Neural cell (in vitro differentiated cells): ENCODE measurements around the gene LACC1. TPM values are rescaled to one million over a fixed set of nuclear protein-coding genes. Genes with fewer than 3 reads are reported as not detected.

Experiments
- H2AFZ ChIP-seq: fragments of 200-600, 300-800 bp; sonication (generic), shearing (Covaris generic); 2 replicates; pipeline ENCODE4 v1.6.0; 2014; ENCODE audit warnings: low read depth, mild to moderate bottlenecking, antibody characterized with exemption, low read length, moderate library complexity
- H3F3A ChIP-seq: fragments of 200-600 bp; shearing (Covaris generic); 2 replicates; pipeline ENCODE4 v1.6.1; 2016; ENCODE audit warnings: mild to moderate bottlenecking, moderate library complexity, mixed read lengths, antibody characterized with exemption, low read length; ENCODE audit not compliant: insufficient read depth, poor library complexity, severe bottlenecking
- H3K27ac ChIP-seq: fragments of 200-600, 300-800 bp; sonication (generic), shearing (Covaris generic); 2 replicates; pipeline ENCODE4 v1.5.1; 2014; ENCODE audit warnings: mild to moderate bottlenecking, low read length, moderate library complexity
- H3K27me3 ChIP-seq: fragments of 300-800, 200-600 bp; sonication (generic), shearing (Covaris generic); 2 replicates; pipeline ENCODE4 v1.6.0; 2014; ENCODE audit warnings: mild to moderate bottlenecking, low read depth, low read length, moderate library complexity; ENCODE audit not compliant: insufficient read depth
- H3K36me3 ChIP-seq: fragments of 300-800, 200-600 bp; sonication (generic), shearing (Covaris generic); 2 replicates; pipeline ENCODE4 v1.5.1; 2014; ENCODE audit warnings: mild to moderate bottlenecking, antibody characterized with exemption, low read length, moderate library complexity; ENCODE audit not compliant: insufficient read depth
- H3K4me2 ChIP-seq: fragments of 300-800, 200-600 bp; sonication (generic), shearing (Covaris generic); 2 replicates; pipeline ENCODE4 v1.6.0; 2014; ENCODE audit warnings: mild to moderate bottlenecking, low read length
- H3K4me3 ChIP-seq: fragments of 300-800, 200-600 bp; sonication (generic), shearing (Covaris generic); 2 replicates; pipeline ENCODE4 v1.5.1; 2014; ENCODE audit warnings: mild to moderate bottlenecking, low read length, moderate library complexity
- H3K79me2 ChIP-seq: fragments of 200-600 bp; shearing (Covaris generic); replicated peaks from 2 replicates; pipeline ENCODE4 v1.6.0; 2014; ENCODE audit warnings: mild to moderate bottlenecking, low read length, moderate library complexity; ENCODE audit not compliant: insufficient read depth
- H3K9ac ChIP-seq: fragments of 300-800, 200-600 bp; sonication (generic), shearing (Covaris generic); 2 replicates; pipeline ENCODE4 v1.6.1; 2016; ENCODE audit warnings: mild to moderate bottlenecking, low read length, mixed read lengths
- H3K9me2 ChIP-seq: fragments of 200-600 bp; shearing (Covaris generic); 2 replicates; pipeline ENCODE4 v1.6.1; 2016; ENCODE audit warnings: mild to moderate bottlenecking, low read length, mixed read lengths; ENCODE audit not compliant: insufficient read depth
- H3K9me3 ChIP-seq: fragments of 200-600, 300-800 bp; sonication (generic), shearing (Covaris generic); 2 replicates; pipeline ENCODE4 v1.6.1; 2016; ENCODE audit warnings: mild to moderate bottlenecking, mixed run types, low read length, moderate library complexity, mixed read lengths
- H4K20me1 ChIP-seq: fragments of 200-600 bp; shearing (Covaris generic); 2 replicates; pipeline ENCODE4 v1.6.1; 2016; ENCODE audit warnings: mild to moderate bottlenecking, mixed run types; ENCODE audit not compliant: insufficient read depth
- CTCF ChIP-seq: fragments of 450-650 bp; IDR thresholded peaks from 2 replicates; pipeline ENCODE4 v1.5.1; 2014; ENCODE audit warnings: antibody characterized with exemption, mild to moderate bottlenecking, moderate library complexity; ENCODE audit not compliant: poor library complexity, severe bottlenecking
- EP300 ChIP-seq: fragments of 450-650 bp; conservative IDR thresholded peaks from 2 replicates; pipeline ENCODE4 v1.6.1; 2014; ENCODE audit warnings: antibody characterized with exemption, mild to moderate bottlenecking, moderate library complexity; ENCODE audit not compliant: poor library complexity, severe bottlenecking
- EZH2 ChIP-seq: fragments of 200-600, 300-800 bp; shearing (Covaris generic), sonication (generic); IDR thresholded peaks from 2 replicates; pipeline ENCODE4 v1.6.1; 2014; ENCODE audit warnings: antibody characterized with exemption, low read length, borderline replicate concordance, mild to moderate bottlenecking; ENCODE audit not compliant: insufficient read depth, poor library complexity, severe bottlenecking
- MXI1 ChIP-seq: fragments of 450-650 bp; conservative IDR thresholded peaks from 2 replicates; pipeline ENCODE4 v1.6.1; 2014; ENCODE audit warnings: antibody characterized with exemption, mild to moderate bottlenecking; ENCODE audit not compliant: poor library complexity, severe bottlenecking
- POLR2AphosphoS5 ChIP-seq: IDR thresholded peaks from 2 replicates; pipeline ENCODE4 v1.6.1; 2012
- RAD21 ChIP-seq: fragments of 450-650 bp; conservative IDR thresholded peaks from 2 replicates; pipeline ENCODE4 v1.6.1; 2014; ENCODE audit warnings: antibody characterized with exemption, mild to moderate bottlenecking, moderate library complexity
- REST ChIP-seq: IDR thresholded peaks from 2 replicates; pipeline ENCODE4 v1.6.1; 2012; ENCODE audit warnings: borderline replicate concordance
- SMC3 ChIP-seq: fragments of 450-650 bp; conservative IDR thresholded peaks from 2 replicates; pipeline ENCODE4 v1.6.1; 2014; ENCODE audit warnings: antibody characterized with exemption, mild to moderate bottlenecking, moderate library complexity; ENCODE audit not compliant: poor library complexity
- TAF1 ChIP-seq: IDR thresholded peaks from 2 replicates; pipeline ENCODE4 v1.6.1; 2012; ENCODE audit warnings: low read depth
- polyA plus RNA-seq: library from polyadenylated mRNA; depleted of rRNA; stranded (reverse); fragments of >200 nt; gene quantifications from 2 replicates; pipeline ENCODE4 v1.2.3, GENCODE V29; 2014

Gene LACC1
- polyA plus RNA-seq, 1 donor from 2014 or later = 2.2 TPM

- no peaks in the 10 kb centered on the region for H3K9me3 ChIP-seq
- H3K79me2 ChIP-seq = no peaks in the 10 kb centered on the region
- no peak overlapping the region for H3K4me2 ChIP-seq
- H3K27me3 ChIP-seq = peaks cover 36% of the 10 kb centered on the region
- H3K27ac ChIP-seq = no peak overlapping the region
- no peaks in the 10 kb centered on the region for H4K20me1 ChIP-seq
- peaks cover 4% of the 10 kb centered on the region for H3F3A ChIP-seq
- TF ChIP-seq TAF1 (no peak), REST (no peak), EZH2 (no peak), SMC3 (no peak), EP300 (no peak), MXI1 (no peak), POLR2AphosphoS5 (no peak)
- H2AFZ ChIP-seq = no peak overlapping the region
- no peaks in the 10 kb centered on the region for H3K36me3 ChIP-seq
- no peak overlapping the region for H3K9ac ChIP-seq
- no peaks in the 10 kb centered on the region for H3K9me2 ChIP-seq
- no peak overlapping the region for H3K4me3 ChIP-seq
Observed at GRCh38 chr13:43880926-43881325, 1.2 kb downstream of the LACC1 start.

- Histone ChIP-seq H3K4me2 (no peak overlapping the region), H3K9me3 (no peaks in the 10 kb centered on the region), H3F3A (peaks cover 4% of the 10 kb centered on the region), H3K36me3 (no peaks in the 10 kb centered on the region), H4K20me1 (no peaks in the 10 kb centered on the region), H2AFZ (no peak overlapping the region), H3K27me3 (peaks cover 36% of the 10 kb centered on the region), H3K79me2 (no peaks in the 10 kb centered on the region), H3K9ac (no peak overlapping the region), H3K27ac (no peak overlapping the region), H3K4me3 (no peak overlapping the region), H3K9me2 (no peaks in the 10 kb centered on the region)
- TF ChIP-seq TAF1 = no peak
- TF ChIP-seq REST = no peak
- no peak for TF ChIP-seq CTCF
- TF ChIP-seq RAD21 = no peak
- no peak for TF ChIP-seq POLR2AphosphoS5
- TF ChIP-seq SMC3 = no peak
- TF ChIP-seq EZH2 = no peak
- no peak for TF ChIP-seq EP300
- TF ChIP-seq MXI1 = no peak
Observed at GRCh38 chr13:43881580-43881979, 1.9 kb downstream of the LACC1 start.
